GM19239 (cell line): ENCODE results near the gene SMCR8.
"Not testable (repeated sequence)": the region's sequence is repeated elsewhere in the genome, so short reads cannot be mapped to it uniquely, and the experiment has no call there.

Experiments used
- DNase-seq: peaks from one replicate; pipeline ENCODE4 v3.0.0; 2011; ENCODE audit warnings: low spot score; ENCODE audit not compliant: insufficient read length
- FAIRE-seq: peaks from 2 replicates; lab custom pipeline; 2011; peaks lifted over from hg19 to GRCh38; lab: Jason Lieb, UNC

The SMCR8 gene

DNA sequence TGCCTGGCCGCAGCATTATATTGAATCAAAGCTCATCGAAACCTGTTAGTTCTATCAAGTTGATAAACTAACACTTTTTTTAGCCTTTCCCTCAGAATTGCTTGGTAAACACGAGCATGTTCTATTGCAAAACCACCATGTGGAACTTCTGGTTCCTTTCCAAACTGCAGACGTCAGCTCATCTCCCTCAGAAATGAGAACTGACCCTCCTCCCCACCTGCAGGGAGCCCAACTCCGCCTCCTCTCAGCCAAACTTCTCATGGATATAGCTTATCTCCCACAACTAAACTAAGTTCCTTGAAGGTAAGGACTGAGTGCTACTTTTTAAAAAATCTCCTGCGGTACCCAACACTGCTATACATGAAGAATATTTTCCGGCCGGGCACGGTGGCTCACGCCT, 41.5 kb downstream of the SMCR8 start:
- no peak for FAIRE-seq
- no peak for DNase-seq

- DNase-seq (no peak), FAIRE-seq (no peak)
Measured at GRCh38 chr17:18360518-18360917, 45.4 kb downstream of the SMCR8 start.

DNA sequence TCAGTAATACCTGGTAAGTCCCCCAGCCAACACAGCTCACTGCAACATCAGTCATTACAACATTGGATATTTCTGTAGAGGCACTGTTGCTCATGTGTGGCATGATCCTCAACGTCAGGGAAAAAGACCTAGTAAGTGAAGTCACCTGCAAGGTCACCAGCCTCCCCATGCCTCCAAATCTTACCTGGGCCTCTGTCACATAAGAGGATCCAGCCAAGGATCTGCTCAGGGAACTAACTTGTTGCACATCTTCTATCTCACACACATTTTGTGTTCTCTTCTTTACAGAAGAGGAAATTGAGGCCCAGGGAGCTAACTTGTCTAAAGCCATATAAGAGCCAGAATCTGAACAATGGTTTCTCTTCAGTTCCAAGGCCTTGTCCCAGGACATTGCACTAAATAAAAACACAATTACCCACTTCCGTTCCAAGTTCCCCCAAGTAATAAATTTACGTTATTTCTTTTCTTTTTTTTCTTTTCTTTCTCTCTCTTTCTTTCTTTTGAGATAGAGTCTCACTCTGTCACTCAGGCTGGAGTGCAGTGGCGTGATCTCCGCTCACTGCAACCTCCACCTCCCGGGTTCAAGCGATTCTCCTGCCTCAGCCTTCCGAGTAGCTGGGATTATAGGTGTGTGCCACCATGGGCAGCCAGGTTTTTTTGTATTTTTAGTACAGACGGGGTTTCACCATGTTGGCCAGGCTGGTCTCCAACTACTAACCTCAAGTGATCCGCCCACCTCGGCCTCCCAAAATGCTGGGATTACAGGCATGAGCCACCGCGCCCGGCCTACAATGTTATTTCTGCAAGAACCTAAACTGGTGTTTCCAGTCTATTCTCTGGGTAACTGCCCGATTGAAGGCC, 47.0 kb downstream of the SMCR8 start:
- FAIRE-seq (no peak), DNase-seq (no peak)

- FAIRE-seq, result peak; percentile 81
Measured at GRCh38 chr17:18362698-18363100, 47.6 kb downstream of the SMCR8 start.

DNA sequence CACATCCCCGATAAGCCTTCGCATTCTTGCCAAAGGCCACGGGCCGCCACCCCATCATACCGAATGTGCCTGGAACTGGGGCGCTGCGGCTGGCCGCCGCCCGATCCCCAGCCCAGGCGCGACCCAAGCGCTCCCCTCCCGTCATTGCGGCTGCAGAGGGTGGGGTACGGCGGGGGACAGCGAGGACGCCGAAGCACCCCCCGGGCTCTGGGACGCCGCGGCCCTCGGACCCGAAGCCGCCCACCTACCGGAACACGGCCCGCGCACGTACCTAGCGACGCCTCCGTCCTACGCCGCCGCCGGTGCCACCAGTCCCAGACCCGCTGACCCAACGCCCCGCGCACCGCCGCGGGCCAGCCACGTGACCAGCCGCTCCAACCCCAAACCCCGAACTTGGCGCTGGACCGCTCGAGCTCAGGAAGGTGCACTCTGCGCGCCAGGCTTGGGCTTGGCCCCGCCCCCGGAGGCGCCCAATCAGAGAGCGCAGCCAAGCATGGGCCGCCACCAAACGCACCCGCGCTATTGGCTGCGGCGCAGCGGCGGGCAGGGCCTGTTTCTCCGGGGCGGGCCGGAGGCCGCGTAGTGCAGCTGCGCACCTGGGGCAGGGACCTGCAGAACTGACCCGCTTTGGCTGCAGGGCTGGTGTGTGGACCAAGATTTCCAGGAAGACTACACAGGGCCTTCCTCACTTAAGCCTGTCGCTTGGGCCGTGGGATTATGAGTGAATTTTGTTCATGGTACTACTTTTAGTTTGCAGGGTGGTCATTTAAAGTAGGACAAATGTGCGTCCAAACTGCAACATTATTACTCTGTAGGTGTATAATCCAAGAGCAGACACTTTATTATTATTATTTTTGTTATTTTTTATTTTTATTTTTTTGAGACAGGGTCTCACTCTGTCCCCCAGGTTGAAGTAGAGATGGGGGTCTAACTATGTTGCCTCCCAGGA, 48.3 kb downstream of the SMCR8 start, which contains the start of gene SHMT1:
TSS of gene SHMT1 (minus strand) at position 450 of the 949 bp plus-strand sequence. CDS start 7,569 bp downstream, outside the sequence.
- DNase-seq (peak; percentile 93), FAIRE-seq (peak; percentile 95)

More at GRCh38 chr17:18362698-18363100, 47.6 kb downstream of the SMCR8 start:
- no peak for DNase-seq

DNA sequence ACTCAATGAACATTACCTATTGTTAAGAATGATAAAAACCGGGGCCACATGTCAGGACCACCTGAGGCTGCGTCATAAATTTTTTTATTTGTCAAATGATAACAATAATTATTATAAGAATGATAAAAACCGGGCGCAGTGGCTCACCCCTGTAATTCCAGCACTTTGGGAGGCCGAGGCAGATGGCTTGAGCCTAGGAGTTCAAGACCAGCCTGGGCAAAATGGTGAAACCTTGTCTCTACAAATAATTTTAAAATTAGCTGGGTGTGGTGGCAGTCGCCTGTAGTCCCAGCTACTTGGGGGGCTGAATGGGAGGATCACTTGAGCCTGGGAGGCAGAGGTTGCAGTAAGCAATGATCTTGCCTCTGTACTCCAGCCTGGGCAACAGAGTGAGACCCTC, 49.1 kb downstream of the SMCR8 start:
- no peak for DNase-seq
- FAIRE-seq, result no peak

- DNase-seq (no peak), FAIRE-seq (no peak)
Measured at GRCh38 chr17:18368946-18369345, 53.9 kb downstream of the SMCR8 start.

- DNase-seq (no peak), FAIRE-seq (no peak)
Measured at GRCh38 chr17:18370761-18371160, 55.7 kb downstream of the SMCR8 start.

- DNase-seq, result no peak
- no peak for FAIRE-seq
Measured at GRCh38 chr17:18371455-18371854, 56.4 kb downstream of the SMCR8 start.

DNA sequence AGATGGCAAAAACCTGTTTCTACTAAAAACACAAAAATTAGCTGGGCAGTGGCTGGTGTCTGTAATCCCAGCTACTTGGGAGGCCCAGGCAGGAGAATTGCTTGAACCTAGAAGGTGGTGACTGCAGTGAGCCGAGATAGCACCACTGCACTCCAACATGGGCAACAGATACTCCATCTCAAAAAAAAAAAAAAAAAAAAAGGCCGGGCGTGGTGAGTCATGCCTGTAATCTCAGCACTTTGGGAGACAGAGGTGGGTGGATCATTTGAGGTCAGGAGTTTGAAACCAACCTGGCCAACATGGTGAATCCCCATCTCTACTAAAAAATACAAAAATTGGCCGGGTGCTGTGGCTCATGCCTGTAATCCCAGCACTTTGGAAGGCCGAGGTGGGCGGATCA, 58.1 kb downstream of the SMCR8 start:
- DNase-seq, FAIRE-seq: not testable (repeated sequence)

- no peak for FAIRE-seq
- DNase-seq, result no peak
Measured at GRCh38 chr17:18374216-18374615, 59.1 kb downstream of the SMCR8 start.
